ENCODE results near the gene MEI1. TPM values are rescaled to one million over a fixed set of nuclear protein-coding genes. Genes with fewer than 3 reads are reported as not detected.
"Not testable (repeated sequence)": the region's sequence is repeated elsewhere in the genome, so short reads cannot be mapped to it uniquely, and the experiment has no call there.

The MEI1 gene
- total RNA-seq, 1 donor from 2014 or later = not detected

GRCh38 chr22:41683616-41684015, 15.7 kb upstream of the MEI1 start:
- H3K27ac ChIP-seq = no peak overlapping the region

DNA sequence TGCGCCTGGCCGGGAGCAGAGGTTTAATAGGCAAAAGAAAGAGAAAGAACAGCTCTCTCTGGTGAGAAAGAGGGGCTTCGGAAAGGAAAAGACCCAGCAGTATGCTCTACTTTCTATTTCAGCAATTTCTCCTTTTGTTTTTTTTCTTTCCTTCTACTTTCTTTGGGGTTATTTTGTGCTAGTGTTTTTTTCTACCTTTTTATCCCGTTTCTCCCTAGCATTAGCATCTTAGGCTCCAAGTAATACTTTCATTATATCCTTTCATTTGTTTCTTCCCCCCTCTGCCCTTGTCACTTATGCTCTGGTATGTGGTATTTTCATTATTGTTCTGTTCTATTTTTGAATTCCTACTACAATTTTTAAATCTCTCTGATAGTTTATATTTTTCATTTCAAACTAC, 15.1 kb upstream of the MEI1 start:
- intact Hi-C loops (cut with DNase I) = no loop called here
- H3K4me1 ChIP-seq = peaks cover 0 to 12% of the 10 kb centered on the region in 2 donors
- H3K27ac ChIP-seq = no peak overlapping the region
- H3K4me3 ChIP-seq = no peak overlapping the region
- H3K27me3 ChIP-seq = no peaks in the 10 kb centered on the region
- TF ChIP-seq, protein P1, sequence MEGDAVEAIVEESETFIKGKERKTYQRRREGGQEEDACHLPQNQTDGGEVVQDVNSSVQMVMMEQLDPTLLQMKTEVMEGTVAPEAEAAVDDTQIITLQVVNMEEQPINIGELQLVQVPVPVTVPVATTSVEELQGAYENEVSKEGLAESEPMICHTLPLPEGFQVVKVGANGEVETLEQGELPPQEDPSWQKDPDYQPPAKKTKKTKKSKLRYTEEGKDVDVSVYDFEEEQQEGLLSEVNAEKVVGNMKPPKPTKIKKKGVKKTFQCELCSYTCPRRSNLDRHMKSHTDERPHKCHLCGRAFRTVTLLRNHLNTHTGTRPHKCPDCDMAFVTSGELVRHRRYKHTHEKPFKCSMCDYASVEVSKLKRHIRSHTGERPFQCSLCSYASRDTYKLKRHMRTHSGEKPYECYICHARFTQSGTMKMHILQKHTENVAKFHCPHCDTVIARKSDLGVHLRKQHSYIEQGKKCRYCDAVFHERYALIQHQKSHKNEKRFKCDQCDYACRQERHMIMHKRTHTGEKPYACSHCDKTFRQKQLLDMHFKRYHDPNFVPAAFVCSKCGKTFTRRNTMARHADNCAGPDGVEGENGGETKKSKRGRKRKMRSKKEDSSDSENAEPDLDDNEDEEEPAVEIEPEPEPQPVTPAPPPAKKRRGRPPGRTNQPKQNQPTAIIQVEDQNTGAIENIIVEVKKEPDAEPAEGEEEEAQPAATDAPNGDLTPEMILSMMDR (IDR thresholded peaks at IDR 0.05) = no peak
- peaks cover 10 to 14% of the 10 kb centered on the region in 2 donors for H3K36me3 ChIP-seq
- no peak for DNase-seq (ENCODE audit: low spot score in 2 of 2)
- H3K9me3 ChIP-seq = no peaks in the 10 kb centered on the region

More at GRCh38 chr22:41683616-41684015, 15.7 kb upstream of the MEI1 start:
- intact Hi-C loops (cut with DNase I) = no loop called here
- Histone ChIP-seq H3K36me3 (peaks cover 16 to 19% of the 10 kb centered on the region in 2 donors), H3K9me3 (no peaks in the 10 kb centered on the region), H3K4me3 (no peak overlapping the region), H3K4me1 (peaks cover 0 to 9% of the 10 kb centered on the region in 2 donors), H3K27me3 (no peaks in the 10 kb centered on the region)
- DNase-seq (ENCODE audit: low spot score in 2 of 2) = no peak
- TF ChIP-seq, protein P1 (IDR thresholded peaks at IDR 0.05) = no peak

GRCh38 chr22:41686890-41687289, 12.4 kb upstream of the MEI1 start:
- DNase-seq (ENCODE audit: low spot score in 2 of 2); intact Hi-C loops (cut with DNase I); H3K27me3 ChIP-seq; H3K36me3 ChIP-seq; H3K27ac ChIP-seq; H3K9me3 ChIP-seq: not testable (repeated sequence)
- Histone ChIP-seq H3K4me3 (peak overlapping the region in 1 of 2 donors; percentile 84), H3K4me1 (peaks cover 0 to 12% of the 10 kb centered on the region in 2 donors)

DNA sequence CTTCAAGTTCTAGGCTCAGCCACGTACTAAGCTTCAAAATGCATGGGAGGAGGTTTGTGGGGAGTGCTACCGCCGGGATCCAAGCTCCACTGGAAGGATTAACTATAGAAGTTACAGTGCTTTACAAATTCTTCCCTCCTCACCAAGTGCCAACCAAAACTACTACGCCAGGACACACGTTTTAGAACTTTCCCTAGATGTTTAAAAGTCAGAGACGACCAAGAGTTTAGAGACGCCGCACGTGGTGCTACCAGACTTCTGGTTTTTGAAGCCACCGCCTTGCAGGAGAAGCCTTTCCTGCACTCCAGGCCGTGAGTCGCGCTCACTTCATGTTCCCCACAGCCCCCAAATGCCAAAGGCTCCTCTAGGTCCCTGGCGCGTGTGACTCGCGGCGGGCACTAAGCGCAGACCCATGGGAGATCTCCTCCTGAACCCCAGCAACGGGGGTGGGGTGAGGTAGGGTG, 11.4 kb upstream of the MEI1 start:
- H3K9me3 ChIP-seq = no peaks in the 10 kb centered on the region
- H3K4me3 ChIP-seq = peak overlapping the region; percentile 81 to 84
- TF ChIP-seq, protein P1 (IDR thresholded peaks at IDR 0.05) = no peak
- peaks cover 0 to 12% of the 10 kb centered on the region in 2 donors for H3K4me1 ChIP-seq
- no peak for DNase-seq (ENCODE audit: low spot score in 2 of 2)
- no peaks in the 10 kb centered on the region for H3K36me3 ChIP-seq
- H3K27me3 ChIP-seq = no peaks in the 10 kb centered on the region
- peak overlapping the region; percentile 97 to 99 for H3K27ac ChIP-seq
- intact Hi-C loops (cut with DNase I) = loop anchor here (2.0 kb wide), 3 partner anchors 21 to 259 kb away; partner anchors contain the start of genes CENPM and SREBF2

DNA sequence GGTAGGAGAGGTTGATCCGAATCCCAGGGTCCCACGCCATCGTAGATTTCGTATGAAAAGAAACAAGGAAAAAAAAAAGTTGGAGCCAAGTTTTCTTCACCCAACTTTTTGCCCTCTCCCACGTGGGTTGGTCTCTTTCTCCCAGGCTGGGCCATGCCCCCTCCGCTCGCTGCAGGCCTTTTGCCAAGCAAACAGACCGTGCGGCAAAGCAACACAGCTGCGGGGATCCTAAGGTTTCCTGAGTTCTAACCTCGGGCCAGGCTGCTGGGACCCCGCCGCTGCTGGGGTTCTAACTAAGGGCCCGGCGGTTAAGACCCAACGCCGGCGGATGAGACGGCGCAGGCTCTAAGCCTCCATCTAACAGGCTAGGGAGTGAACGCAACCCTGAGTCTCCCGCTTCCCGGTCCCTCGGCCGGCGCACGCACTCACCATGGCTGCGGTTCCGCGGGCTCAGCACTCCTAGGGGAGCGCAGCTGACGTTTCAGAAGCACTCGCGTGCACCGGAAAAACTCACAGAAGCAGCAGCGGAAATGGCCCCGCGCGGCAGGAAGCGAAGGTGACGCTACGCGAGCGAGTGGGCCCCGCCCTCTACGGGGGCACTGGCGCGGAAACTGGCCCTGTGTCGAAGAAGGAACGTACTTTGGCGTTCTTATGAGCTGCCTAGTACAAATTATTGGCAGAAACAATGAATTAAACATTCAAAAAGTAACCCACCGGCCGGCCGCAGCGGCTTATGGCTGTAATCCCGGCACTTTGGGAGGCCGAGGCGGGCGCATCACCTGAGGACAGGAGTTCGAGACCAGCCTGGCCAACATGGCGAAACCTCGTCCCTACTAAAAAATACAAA, 10.7 kb upstream of the MEI1 start, which contains the start of gene SNU13:
SNU13 (minus strand) TSS at position 503 of the 847 bp plus-strand sequence; CDS start at position 432, 71 bp downstream.
- TF ChIP-seq, protein P1 (IDR thresholded peaks at IDR 0.05) = no peak
- Histone ChIP-seq H3K9me3 (no peaks in the 10 kb centered on the region), H3K27me3 (no peaks in the 10 kb centered on the region), H3K36me3 (peaks cover 0 to 3% of the 10 kb centered on the region in 2 donors), H3K4me3 (peak within 1 kb of the TSS; percentile 81 to 84), H3K4me1 (peaks cover 0 to 12% of the 10 kb centered on the region in 2 donors), H3K27ac (peak within 1 kb of the TSS; percentile 97 to 99)
- intact Hi-C loops (cut with DNase I) = loop anchor here (2.0 kb wide), 3 partner anchors 22 to 258 kb away; partner anchors contain the start of genes CENPM and SREBF2
- peak; percentile 71 to 96 for DNase-seq (ENCODE audit: low spot score in 2 of 2)

DNA sequence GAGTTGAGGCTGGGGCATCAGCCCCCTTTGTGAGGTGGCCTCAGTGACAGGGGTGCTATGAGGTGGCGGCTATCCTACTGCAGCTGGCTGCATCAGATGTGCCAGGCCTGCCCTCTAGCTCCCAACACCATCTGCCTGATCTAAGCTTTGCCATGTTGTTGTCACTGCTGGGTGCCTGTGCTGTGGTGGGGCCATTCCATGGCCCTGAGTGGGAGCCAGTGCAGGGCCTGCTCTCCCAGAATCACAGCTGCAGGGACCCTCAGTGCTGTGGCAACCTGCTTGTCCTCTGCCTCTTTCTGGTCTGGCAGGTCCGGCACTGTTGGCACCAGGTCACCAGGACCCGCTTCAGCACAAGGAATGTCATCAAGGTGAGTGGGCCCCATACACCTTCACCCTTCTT, 8.8 kb upstream of the MEI1 start:
- Histone ChIP-seq H3K27me3 (no peaks in the 10 kb centered on the region), H3K27ac (peak overlapping the region in 1 of 2 donors; percentile 97), H3K4me3 (no peak overlapping the region), H3K9me3 (no peaks in the 10 kb centered on the region), H3K4me1 (peaks cover 0 to 12% of the 10 kb centered on the region in 2 donors), H3K36me3 (peaks cover 0 to 7% of the 10 kb centered on the region in 2 donors)
- no peak for DNase-seq (ENCODE audit: low spot score in 2 of 2)
- TF ChIP-seq, protein P1 (IDR thresholded peaks at IDR 0.05) = no peak
- intact Hi-C loops (cut with DNase I) = no loop called here

All from ascending aorta (tissue), 2 donors.